Islet of Langerhans (tissue), 1 donor: ENCODE measurements around the gene SIL1.
"Not testable (repeated sequence)": the region's sequence is repeated elsewhere in the genome, so short reads cannot be mapped to it uniquely, and the experiment has no call there.

Source experiments
- FAIRE-seq: peaks from one replicate; lab custom pipeline; 2011; peaks lifted over from hg19 to GRCh38; lab: Jason Lieb, UNC

The SIL1 gene

DNA sequence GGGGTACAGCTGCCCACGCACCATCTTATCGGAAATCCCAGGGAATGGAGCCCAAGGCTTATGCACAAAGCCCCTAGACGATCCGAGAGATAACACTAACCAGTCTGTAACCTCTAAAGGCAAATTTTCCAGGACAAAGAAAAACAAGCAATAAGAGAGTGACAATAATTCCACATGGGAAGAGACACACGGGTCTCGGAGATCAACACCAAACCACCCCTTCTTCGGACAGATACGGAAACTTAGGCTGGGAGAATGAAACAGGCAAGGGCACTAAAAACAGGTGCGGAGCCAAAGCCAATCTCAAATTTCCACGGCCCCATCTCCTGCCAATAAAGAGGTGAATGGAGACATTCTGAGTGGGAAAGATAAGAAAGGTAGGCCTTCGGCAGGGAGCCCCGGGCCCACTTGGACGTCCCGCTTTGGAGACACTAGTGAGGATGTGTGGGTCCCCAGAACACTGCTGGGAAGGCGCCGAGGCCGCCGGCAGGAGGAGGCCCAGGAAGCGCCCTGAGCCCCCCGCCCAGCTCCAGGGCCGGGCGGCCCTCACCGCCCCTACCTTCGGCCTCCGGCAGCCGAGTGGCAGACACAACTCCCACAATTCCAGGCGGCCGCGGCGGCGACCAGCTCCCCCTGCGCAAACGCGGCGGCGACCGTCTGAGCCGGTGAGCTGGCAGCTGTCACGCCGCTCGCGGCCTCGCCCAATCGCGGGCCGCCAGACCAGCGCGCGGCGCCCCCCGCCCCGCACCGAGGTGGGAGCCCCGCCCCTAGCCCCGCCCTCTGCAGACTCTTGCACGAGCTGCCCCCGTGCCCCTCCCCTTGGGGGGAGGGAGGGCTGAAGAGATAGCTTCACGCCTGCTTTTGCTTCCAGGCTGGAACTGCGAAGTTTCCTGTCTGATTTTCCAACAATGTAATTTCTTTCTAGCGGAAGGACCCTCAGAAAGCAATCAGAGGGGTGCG is at the start of gene SIL1:
Gene SIL1 (minus strand): TSS at position 659 of the 960 bp plus-strand sequence. CDS start 70,525 bp downstream, outside the sequence.
- no peak for FAIRE-seq

- no peak for FAIRE-seq
Observed at GRCh38 chr5:139246394-139246793, 48.2 kb upstream of the SIL1 start.

GRCh38 chr5:139245637-139246339 is 47.6 kb upstream of the SIL1 start:
- FAIRE-seq, result no peak

DNA sequence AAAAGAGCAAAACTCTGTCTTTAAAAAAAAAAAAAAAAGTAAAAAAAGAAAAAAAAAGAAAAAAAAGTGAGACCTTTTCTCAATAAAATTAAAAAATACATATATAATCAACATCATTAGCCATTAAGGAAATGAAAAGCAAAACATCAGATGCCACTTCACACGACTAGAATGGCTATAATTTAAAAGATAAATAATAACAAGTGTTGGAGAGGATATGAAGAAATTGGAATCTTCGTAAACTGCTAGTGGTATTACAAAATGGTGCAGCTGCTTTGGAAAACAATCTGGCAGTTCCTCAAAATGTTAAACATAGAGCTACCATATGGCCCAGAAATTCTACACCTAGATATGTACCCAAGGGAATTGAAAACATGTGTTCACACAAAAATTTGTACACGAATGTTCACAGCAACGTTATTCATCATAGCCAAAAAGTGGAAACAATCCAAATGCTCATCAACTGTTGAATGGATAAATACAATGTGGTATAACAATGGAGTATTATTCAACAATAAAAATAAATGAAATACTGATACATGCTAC is 45.3 kb upstream of the SIL1 start:
- FAIRE-seq, result no peak

GRCh38 chr5:139241139-139241538 is 43.0 kb upstream of the SIL1 start:
- no peak for FAIRE-seq

- FAIRE-seq, result no peak
Observed at GRCh38 chr5:139236479-139236878, 38.3 kb upstream of the SIL1 start.

- no peak for FAIRE-seq
Observed at GRCh38 chr5:139232147-139232724, 34.1 kb upstream of the SIL1 start.

- no peak for FAIRE-seq
Observed at GRCh38 chr5:139228201-139228803, 30.1 kb upstream of the SIL1 start.

DNA sequence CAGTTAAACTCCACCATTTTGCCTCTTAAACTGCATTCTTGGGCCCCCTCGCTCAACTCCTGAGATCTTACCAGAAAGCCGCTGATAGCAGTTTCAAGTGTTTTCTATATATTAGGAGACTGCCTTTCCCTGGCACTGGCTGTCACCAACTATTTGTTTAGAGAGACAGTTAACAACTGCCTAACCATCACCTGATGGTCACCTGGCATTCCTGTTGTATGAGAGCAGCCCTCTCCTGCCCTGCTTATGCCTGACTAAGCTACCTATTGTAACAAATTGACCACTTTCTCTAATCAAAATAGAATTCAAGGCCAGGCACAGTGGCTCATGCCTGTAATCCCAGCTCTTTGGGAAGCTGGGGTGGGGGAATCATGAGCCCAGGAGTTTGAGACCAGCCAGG is 28.0 kb upstream of the SIL1 start:
- no peak for FAIRE-seq

GRCh38 chr5:139223481-139223880 is 25.3 kb upstream of the SIL1 start:
- no peak for FAIRE-seq

- no peak for FAIRE-seq
Observed at GRCh38 chr5:139222346-139222745, 24.2 kb upstream of the SIL1 start.

DNA sequence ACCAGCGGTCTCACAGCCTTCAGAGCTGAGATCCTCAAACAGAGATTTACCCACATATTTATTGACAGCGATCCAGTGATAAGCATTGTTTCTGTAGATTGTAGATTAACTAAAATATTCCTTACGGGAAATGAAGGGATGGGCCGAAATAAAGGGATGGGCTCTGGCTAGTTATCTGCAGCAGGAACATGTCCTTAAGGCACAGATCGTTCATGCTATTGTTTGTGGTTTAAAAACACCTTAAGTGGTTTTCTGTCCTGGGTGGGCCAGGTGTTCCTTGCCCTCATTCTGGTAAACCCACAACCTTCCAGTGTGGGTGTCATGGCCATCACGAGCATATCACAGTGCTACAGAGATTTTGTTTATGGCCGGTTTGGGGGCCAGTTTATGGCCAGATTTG is 19.9 kb upstream of the SIL1 start:
- FAIRE-seq, result not testable (repeated sequence)

- FAIRE-seq, result no peak
Observed at GRCh38 chr5:139215107-139215975, 17.2 kb upstream of the SIL1 start.

DNA sequence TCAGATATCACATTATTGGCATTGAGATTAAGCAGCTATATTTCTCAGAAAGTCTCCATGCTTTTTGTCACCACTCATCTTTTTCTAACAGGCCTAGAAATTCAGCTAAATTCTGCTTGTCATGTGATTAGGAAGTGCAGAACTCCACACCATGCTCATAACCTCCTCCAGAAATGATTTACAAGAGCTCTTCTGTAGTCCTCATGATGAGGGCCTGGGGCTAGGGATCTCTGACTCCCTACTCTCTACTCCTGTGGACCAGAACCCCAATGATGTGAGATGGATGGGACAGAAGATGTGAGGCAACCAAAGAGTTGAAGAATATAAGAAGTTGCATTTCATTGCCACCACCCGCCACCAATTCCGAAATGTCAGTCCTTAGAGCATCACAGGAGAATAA is 16.5 kb upstream of the SIL1 start:
- no peak for FAIRE-seq

DNA sequence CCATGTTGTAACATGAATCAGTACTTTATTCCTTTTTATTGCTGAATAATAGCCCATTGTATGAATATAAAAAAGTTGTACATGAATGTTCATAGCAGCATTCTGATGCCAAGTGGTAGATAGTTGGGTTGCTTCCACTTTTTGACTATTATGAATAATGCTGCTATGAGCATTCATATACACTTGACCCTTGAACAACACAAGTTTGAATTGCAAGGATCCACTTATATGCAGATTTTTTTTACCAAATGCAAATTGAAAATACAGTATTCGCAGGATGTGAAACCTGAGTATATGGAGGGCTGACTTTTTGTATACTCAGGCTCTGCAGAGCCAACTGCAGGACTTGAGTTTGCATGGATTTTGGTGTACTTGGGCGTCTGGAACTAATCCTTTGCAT is 14.7 kb upstream of the SIL1 start:
- no peak for FAIRE-seq

- FAIRE-seq, result no peak
Observed at GRCh38 chr5:139212486-139212885, 14.3 kb upstream of the SIL1 start.

DNA sequence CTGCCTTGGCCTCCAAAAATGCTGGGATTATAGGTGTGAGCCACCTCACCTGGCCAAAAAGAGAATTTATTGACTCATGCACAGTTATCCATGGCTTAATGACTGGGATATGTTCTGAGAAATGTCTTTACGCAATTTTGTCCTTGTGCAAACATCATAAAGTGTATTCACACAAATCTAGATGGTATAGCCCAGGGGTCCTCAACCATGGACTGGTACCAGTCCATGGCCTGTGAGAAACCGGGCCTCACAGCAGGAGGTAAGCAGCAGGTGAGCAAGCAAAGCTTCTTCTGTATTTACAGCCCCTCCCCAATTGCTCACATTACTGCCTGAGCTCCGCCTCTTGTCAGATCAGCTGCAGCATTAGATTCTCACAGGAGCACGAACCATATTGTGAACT is 12.4 kb upstream of the SIL1 start:
- no peak for FAIRE-seq

DNA sequence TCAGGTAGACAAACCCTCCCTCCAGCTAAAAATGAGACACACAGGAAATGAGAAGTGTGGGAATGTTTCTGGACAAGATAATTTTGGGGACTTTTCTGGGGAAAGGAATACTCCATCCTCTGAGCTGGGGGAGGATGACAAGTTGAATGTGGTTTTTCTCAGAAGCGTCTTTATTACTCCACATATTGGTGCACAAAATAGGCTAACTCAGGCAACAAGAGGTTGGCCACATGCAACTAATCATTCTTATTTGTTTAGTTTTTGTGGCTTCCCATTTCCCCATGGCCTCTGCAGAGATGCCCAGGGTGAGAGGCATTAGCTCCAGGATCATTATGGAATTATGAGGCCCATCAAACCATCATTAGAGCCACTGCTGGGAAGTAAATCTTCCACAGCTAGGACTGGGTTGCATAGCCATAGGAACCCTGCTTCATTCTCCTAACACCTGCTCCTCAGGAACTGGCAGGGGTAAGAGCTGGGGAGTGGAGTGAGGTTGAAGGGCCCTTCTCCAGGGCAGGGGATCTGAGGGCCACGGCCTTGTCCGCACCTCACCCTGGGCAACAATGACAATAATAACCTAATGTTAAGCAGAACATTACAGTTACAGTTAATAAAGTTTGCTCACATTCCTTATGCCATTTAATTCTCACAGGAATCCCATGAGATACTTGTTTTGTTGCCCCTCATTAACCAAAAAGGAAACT is 9.3 kb upstream of the SIL1 start:
- FAIRE-seq, result no peak

DNA sequence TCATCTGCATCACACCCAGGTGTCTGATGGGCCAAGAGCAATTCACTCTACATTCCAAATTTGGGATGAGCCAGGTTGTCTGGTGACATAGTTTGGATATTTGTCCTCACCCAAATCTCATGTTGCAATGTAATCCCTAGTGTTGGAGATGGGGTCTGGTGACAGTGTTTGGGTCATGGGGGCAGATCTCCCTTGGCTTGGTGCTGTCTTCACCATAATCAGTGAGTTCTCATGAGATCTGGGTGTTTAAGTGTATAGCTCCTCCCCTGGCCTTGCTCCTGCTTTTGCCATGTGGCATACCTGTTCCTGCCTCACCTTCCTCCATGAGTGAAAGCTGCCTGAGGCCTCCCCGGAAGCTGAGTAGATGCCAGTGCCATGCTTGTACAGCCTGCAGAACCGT is 7.4 kb upstream of the SIL1 start:
- FAIRE-seq, result no peak

- no peak for FAIRE-seq
Observed at GRCh38 chr5:139205124-139205523, 7.0 kb upstream of the SIL1 start.

GRCh38 chr5:139204196-139204595 is 6.0 kb upstream of the SIL1 start:
- FAIRE-seq, result no peak
